Measurements from ENCODE around the gene PRODH2. TPM values are rescaled to one million over a fixed set of nuclear protein-coding genes. Genes with fewer than 3 reads are reported as not detected.

Gene PRODH2
- total and polyA plus RNA-seq, 4 donors, result 56.4 to 156 (median 114) TPM

DNA sequence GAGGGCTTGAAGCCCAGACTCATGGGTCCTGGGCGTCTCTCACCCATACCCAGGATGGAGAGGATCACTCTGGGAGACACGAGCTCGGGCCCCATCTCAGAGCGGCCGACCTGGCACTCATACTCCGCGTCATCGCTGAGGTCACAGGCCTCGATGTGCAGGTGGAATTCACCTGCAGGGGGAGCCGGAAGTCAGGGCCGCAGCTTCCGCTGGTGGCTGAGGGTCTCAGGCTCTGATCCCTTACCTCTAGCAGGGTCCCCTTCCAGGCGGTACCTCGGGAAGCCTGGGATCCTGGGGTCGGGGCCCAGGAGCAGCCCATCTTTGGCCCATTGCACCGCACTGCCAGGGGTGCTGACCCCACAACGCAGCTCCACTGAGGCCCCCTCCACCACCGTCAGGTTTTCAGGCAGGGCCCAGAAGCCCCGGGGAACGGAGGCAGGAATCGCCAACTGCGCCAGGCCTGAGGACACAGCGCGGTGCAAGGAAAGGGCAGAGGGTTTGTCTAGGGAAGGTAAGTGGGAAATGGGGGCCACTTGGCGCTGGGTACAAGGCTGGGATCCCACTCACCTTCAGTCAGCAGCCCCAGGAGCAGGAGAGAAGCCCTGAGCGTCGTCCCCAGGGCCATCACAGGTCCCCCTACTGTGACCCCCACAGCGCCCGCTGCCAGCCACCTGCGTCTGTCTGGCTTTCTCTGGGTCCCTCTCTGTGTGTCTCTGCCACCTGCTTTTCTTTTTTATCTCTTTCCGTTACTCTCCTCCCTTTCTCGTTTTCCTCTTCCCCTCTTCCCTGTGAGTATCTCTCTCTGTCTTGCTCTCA lies 38.8 kb upstream of the PRODH2 start:
- H3K9ac ChIP-seq (ENCODE audit: low read depth in 1 of 2, low read length in 2 of 2), result no peak overlapping the region
- H3K36me3 ChIP-seq (ENCODE audit: control insufficient read depth in 4 of 4, insufficient read depth in 3 of 4, low read depth in 1 of 4, low read length in 3 of 4), result no peaks in the 10 kb centered on the region
- no peak overlapping the region for H3K27ac ChIP-seq (ENCODE audit: low read depth in 1 of 2, low read length in 2 of 2)
- no peak for DNase-seq (ENCODE audit: low spot score)
- TF ChIP-seq, protein P1, sequence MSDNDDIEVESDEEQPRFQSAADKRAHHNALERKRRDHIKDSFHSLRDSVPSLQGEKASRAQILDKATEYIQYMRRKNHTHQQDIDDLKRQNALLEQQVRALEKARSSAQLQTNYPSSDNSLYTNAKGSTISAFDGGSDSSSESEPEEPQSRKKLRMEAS (IDR thresholded peaks at IDR 0.05), result no peak
- TF ChIP-seq SP1 (IDR thresholded peaks at IDR 0.05) (no peak), RXRA (IDR thresholded peaks at IDR 0.05) (no peak), JUND (IDR thresholded peaks at IDR 0.05) (no peak), HNF4G (IDR thresholded peaks at IDR 0.05) (no peak), GABPA (IDR thresholded peaks at IDR 0.05 in 1 of 2, conservative IDR thresholded peaks at IDR 0.05 in 1 of 2) (no peak), RAD21 (IDR thresholded peaks at IDR 0.05) (no peak), TAF1 (conservative IDR thresholded peaks at IDR 0.05) (no peak), FOXA1 (IDR thresholded peaks at IDR 0.05) (no peak)
- TF ChIP-seq, protein P2, sequence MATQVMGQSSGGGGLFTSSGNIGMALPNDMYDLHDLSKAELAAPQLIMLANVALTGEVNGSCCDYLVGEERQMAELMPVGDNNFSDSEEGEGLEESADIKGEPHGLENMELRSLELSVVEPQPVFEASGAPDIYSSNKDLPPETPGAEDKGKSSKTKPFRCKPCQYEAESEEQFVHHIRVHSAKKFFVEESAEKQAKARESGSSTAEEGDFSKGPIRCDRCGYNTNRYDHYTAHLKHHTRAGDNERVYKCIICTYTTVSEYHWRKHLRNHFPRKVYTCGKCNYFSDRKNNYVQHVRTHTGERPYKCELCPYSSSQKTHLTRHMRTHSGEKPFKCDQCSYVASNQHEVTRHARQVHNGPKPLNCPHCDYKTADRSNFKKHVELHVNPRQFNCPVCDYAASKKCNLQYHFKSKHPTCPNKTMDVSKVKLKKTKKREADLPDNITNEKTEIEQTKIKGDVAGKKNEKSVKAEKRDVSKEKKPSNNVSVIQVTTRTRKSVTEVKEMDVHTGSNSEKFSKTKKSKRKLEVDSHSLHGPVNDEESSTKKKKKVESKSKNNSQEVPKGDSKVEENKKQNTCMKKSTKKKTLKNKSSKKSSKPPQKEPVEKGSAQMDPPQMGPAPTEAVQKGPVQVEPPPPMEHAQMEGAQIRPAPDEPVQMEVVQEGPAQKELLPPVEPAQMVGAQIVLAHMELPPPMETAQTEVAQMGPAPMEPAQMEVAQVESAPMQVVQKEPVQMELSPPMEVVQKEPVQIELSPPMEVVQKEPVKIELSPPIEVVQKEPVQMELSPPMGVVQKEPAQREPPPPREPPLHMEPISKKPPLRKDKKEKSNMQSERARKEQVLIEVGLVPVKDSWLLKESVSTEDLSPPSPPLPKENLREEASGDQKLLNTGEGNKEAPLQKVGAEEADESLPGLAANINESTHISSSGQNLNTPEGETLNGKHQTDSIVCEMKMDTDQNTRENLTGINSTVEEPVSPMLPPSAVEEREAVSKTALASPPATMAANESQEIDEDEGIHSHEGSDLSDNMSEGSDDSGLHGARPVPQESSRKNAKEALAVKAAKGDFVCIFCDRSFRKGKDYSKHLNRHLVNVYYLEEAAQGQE (IDR thresholded peaks at IDR 0.05), result no peak
- TF ChIP-seq, protein P3, sequence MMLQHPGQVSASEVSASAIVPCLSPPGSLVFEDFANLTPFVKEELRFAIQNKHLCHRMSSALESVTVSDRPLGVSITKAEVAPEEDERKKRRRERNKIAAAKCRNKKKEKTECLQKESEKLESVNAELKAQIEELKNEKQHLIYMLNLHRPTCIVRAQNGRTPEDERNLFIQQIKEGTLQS (IDR thresholded peaks at IDR 0.05), result no peak
- TF ChIP-seq, protein P4, sequence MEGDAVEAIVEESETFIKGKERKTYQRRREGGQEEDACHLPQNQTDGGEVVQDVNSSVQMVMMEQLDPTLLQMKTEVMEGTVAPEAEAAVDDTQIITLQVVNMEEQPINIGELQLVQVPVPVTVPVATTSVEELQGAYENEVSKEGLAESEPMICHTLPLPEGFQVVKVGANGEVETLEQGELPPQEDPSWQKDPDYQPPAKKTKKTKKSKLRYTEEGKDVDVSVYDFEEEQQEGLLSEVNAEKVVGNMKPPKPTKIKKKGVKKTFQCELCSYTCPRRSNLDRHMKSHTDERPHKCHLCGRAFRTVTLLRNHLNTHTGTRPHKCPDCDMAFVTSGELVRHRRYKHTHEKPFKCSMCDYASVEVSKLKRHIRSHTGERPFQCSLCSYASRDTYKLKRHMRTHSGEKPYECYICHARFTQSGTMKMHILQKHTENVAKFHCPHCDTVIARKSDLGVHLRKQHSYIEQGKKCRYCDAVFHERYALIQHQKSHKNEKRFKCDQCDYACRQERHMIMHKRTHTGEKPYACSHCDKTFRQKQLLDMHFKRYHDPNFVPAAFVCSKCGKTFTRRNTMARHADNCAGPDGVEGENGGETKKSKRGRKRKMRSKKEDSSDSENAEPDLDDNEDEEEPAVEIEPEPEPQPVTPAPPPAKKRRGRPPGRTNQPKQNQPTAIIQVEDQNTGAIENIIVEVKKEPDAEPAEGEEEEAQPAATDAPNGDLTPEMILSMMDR (IDR thresholded peaks at IDR 0.05; ENCODE audit: low read depth, low read length, missing input control), result no peak
- H3K9me3 ChIP-seq (ENCODE audit: control insufficient read depth in 4 of 4, low read length in 3 of 4), result no peaks in the 10 kb centered on the region
- H3K27me3 ChIP-seq (ENCODE audit: control insufficient read depth in 4 of 4, insufficient read depth in 4 of 4, low read length in 3 of 4), result peaks cover 0 to 3% (median 2%) of the 10 kb centered on the region in 4 donors
- WGBS, result 43% methylated on average over 32 of the region's 32 CpGs
- H3K4me3 ChIP-seq (ENCODE audit: low read depth in 1 of 3, low read length in 3 of 3), result no peak overlapping the region
- peaks cover 0 to 3% (median 2%) of the 10 kb centered on the region in 4 donors for H3K4me1 ChIP-seq (ENCODE audit: control insufficient read depth in 4 of 4, insufficient read depth in 4 of 4, low read length in 3 of 4)

DNA sequence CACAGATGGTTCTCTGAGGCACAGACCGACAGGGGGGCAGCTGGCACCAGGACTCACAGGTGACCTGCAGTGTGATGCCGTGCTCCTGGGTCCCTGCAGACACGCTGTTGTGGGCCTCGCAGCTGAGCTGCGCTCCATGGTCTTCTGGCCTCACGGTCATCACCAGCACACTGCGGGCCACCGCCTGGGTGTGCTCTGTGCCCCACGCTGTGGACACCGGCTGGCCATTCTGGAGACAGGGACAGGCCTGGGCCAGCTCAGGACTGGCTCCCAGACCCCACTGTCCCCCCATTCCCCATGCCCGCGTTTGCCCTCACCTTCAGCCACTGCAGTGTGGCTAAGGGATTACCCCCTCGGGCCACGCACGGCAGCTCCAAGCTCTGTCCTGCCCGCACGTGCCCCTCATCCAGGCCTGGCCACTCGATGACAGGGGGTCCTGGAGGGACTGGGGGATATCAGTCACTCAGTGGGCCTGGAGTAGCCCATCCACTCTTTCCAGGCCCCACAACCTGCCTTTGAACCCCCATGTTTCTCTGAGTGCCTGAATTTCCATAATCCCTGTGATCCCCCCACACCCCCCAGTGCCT lies 36.4 kb upstream of the PRODH2 start:
- peaks cover 0 to 6% (median 5%) of the 10 kb centered on the region in 4 donors for H3K4me1 ChIP-seq (ENCODE audit: control insufficient read depth in 4 of 4, insufficient read depth in 4 of 4, low read length in 3 of 4)
- 90% methylated on average over 18 of the region's 18 CpGs for WGBS
- no peak overlapping the region for H3K27ac ChIP-seq (ENCODE audit: low read depth in 1 of 2, low read length in 2 of 2)
- H3K9ac ChIP-seq (ENCODE audit: low read depth in 1 of 2, low read length in 2 of 2), result no peak overlapping the region
- DNase-seq (ENCODE audit: low spot score), result no peak
- H3K36me3 ChIP-seq (ENCODE audit: control insufficient read depth in 4 of 4, insufficient read depth in 3 of 4, low read depth in 1 of 4, low read length in 3 of 4), result no peaks in the 10 kb centered on the region
- peaks cover 0 to 9% (median 8%) of the 10 kb centered on the region in 4 donors for H3K27me3 ChIP-seq (ENCODE audit: control insufficient read depth in 4 of 4, insufficient read depth in 4 of 4, low read length in 3 of 4)
- no peak overlapping the region for H3K4me3 ChIP-seq (ENCODE audit: low read depth in 1 of 3, low read length in 3 of 3)
- TF ChIP-seq, protein P4 (IDR thresholded peaks at IDR 0.05; ENCODE audit: low read depth, low read length, missing input control), result no peak
- TF ChIP-seq FOXA1 (IDR thresholded peaks at IDR 0.05) (no peak), SP1 (IDR thresholded peaks at IDR 0.05) (no peak), FOXA2 (IDR thresholded peaks at IDR 0.05) (no peak), NR2F2 (IDR thresholded peaks at IDR 0.05) (no peak), TAF1 (conservative IDR thresholded peaks at IDR 0.05) (no peak), GABPA (IDR thresholded peaks at IDR 0.05 in 1 of 2, conservative IDR thresholded peaks at IDR 0.05 in 1 of 2) (no peak), YY1 (IDR thresholded peaks at IDR 0.05) (no peak), RXRA (IDR thresholded peaks at IDR 0.05) (no peak), HNF4A (conservative IDR thresholded peaks at IDR 0.05) (no peak), RAD21 (IDR thresholded peaks at IDR 0.05) (no peak)
- TF ChIP-seq, protein P5, sequence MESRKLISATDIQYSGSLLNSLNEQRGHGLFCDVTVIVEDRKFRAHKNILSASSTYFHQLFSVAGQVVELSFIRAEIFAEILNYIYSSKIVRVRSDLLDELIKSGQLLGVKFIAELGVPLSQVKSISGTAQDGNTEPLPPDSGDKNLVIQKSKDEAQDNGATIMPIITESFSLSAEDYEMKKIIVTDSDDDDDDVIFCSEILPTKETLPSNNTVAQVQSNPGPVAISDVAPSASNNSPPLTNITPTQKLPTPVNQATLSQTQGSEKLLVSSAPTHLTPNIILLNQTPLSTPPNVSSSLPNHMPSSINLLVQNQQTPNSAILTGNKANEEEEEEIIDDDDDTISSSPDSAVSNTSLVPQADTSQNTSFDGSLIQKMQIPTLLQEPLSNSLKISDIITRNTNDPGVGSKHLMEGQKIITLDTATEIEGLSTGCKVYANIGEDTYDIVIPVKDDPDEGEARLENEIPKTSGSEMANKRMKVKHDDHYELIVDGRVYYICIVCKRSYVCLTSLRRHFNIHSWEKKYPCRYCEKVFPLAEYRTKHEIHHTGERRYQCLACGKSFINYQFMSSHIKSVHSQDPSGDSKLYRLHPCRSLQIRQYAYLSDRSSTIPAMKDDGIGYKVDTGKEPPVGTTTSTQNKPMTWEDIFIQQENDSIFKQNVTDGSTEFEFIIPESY (IDR thresholded peaks at IDR 0.05), result no peak
- TF ChIP-seq, protein P1 (IDR thresholded peaks at IDR 0.05), result no peak
- TF ChIP-seq, protein P3 (IDR thresholded peaks at IDR 0.05), result no peak
- no peaks in the 10 kb centered on the region for H3K9me3 ChIP-seq (ENCODE audit: control insufficient read depth in 4 of 4, low read length in 3 of 4)
